ENCODE data around the gene DMD.

DNA sequence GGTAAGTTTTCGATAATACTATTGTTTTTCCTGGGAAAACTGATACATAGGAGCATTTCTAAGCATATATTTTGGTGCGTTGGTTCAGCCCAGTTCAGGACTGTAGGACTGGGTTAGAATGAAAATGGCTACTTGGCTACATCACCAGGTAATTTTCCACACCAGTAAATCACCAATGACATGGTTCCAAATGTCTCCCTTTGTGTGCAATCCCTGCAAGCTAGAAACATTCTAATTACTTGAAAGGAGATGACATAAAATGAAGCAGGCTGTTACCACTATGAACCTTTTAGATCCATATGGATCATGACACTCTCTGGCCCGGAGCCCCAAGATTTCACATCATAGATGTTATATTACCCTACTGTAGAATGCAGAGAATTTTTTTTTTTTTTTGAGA lies 1562.1 kb downstream of the DMD start:
- TF ChIP-seq, protein P1, sequence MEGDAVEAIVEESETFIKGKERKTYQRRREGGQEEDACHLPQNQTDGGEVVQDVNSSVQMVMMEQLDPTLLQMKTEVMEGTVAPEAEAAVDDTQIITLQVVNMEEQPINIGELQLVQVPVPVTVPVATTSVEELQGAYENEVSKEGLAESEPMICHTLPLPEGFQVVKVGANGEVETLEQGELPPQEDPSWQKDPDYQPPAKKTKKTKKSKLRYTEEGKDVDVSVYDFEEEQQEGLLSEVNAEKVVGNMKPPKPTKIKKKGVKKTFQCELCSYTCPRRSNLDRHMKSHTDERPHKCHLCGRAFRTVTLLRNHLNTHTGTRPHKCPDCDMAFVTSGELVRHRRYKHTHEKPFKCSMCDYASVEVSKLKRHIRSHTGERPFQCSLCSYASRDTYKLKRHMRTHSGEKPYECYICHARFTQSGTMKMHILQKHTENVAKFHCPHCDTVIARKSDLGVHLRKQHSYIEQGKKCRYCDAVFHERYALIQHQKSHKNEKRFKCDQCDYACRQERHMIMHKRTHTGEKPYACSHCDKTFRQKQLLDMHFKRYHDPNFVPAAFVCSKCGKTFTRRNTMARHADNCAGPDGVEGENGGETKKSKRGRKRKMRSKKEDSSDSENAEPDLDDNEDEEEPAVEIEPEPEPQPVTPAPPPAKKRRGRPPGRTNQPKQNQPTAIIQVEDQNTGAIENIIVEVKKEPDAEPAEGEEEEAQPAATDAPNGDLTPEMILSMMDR (conservative IDR thresholded peaks at IDR 0.05; ENCODE audit: low read length), result no peak
- TF ChIP-seq EZH2phosphoT487 (IDR thresholded peaks at IDR 0.05; ENCODE audit: borderline replicate concordance), result no peak
